GM18858 (cell line): ENCODE measurements around the gene MBOAT2.
"Not testable (repeated sequence)": the region's sequence is repeated elsewhere in the genome, so short reads cannot be mapped to it uniquely, and the experiment has no call there.

Experiments
- ATAC-seq: cut with Tn5 transposase; IDR thresholded peaks from one replicate; pipeline ENCODE4 v1.9.1; 2021; ENCODE audit not compliant: unreplicated experiment

Gene MBOAT2

GRCh38 chr2:8993902-8994278, 9.6 kb downstream of the MBOAT2 start:
- no peak for ATAC-seq

- ATAC-seq, result no peak
Measured at GRCh38 chr2:8993196-8993901, 10.1 kb downstream of the MBOAT2 start.

GRCh38 chr2:8992643-8993042, 10.8 kb downstream of the MBOAT2 start:
- no peak for ATAC-seq

- ATAC-seq, result no peak
Measured at GRCh38 chr2:8989536-8990079, 13.9 kb downstream of the MBOAT2 start.

GRCh38 chr2:8987410-8987809, 16.1 kb downstream of the MBOAT2 start:
- ATAC-seq, result no peak

GRCh38 chr2:8986327-8986976, 17.0 kb downstream of the MBOAT2 start:
- ATAC-seq, result no peak

DNA sequence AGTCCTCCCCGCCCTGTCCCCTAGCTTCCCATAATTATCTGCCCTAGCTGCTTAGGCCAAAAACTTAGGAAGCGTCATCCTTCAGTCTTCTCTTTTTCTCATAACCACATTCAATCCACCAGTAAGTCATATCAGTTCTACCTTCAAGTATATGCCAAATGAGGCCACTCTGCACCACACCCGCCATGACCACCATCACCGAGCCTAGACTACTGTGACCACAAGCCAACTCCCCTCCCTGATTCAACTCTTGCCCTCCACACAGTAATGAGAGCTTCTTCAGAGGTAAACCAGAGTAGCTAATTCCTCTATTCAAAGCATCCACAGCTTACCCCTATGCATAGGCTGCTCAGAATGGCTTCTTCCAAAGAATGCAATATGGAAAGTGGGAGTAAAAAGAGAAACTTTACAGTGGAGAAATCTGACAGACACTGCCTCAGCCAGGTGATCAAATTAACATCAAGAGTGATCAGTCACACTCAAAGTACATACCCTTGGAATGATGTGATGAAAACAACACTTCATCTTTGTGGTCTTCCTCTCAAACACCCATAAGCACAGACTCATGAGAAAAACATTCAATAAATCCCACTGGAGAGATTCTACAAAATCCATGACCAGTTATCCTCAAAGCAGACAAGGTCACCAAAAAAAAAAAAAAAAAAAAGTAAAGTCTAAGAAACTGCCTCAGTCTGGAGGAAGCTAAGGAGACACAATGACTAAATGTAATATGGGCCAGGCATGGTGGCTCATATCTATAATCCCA, 17.7 kb downstream of the MBOAT2 start:
- no peak for ATAC-seq

- ATAC-seq, result no peak
Measured at GRCh38 chr2:8984855-8985254, 18.6 kb downstream of the MBOAT2 start.

DNA sequence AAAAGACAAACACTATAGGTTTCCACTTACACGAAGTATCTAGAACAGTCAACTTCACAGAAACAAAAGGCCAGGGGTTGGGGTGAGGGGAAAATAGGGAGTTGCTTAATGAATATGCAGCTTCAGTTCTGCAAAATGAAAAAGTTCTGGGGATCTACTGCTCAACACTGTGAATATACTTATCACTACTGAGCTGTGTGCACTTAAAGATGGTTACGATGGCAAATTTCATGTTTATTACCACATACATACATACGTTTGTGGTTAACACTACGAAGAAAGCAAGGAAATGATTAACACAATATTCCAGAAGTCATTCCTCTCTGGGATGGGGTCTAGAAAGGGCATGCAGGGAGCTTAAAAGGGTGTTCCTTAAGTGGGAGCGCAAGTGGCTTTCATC, 19.3 kb downstream of the MBOAT2 start:
- ATAC-seq, result no peak

GRCh38 chr2:8983571-8983970, 19.9 kb downstream of the MBOAT2 start:
- no peak for ATAC-seq

- ATAC-seq, result no peak
Measured at GRCh38 chr2:8981876-8982275, 21.6 kb downstream of the MBOAT2 start.

- ATAC-seq, result no peak
Measured at GRCh38 chr2:8980096-8980495, 23.4 kb downstream of the MBOAT2 start.

GRCh38 chr2:8977758-8978157, 25.7 kb downstream of the MBOAT2 start:
- no peak for ATAC-seq

DNA sequence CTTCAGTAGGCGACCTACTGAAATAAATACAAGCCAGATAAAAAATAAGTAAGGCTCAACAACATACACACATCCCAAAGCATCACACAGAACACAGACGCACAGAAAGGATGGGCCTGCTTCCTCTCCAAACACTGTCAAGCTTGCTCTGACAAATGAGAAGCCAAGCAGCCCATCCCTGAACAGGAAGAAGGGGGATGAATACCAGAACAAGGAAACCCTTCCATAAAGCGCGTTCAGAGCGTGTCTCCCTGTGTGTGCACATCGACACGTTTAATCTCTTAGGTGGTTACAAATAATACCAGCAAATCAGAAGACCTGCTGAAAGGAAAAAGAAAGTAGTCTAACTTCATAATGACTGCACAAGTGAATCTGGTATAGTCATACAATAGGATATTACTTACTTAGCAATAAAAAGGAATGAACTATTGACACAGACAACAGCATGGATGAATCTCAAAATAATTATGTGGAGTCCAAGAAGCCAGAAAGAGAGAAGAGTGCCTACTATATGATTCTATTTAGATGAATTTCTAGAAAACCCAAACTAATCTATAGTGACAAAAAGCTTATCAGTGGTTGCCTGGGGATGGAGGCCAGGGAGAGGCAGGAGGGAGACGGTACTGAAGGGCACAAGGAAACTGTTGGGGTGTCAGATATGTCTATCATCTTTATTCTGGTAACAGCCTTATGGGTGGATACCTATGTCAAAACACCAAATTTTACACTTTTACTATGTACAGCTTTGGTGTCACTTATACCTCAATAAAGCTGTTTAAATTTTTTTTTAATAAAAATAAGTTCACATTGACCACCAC, 26.8 kb downstream of the MBOAT2 start:
- ATAC-seq, result no peak

GRCh38 chr2:8974016-8974415, 29.5 kb downstream of the MBOAT2 start:
- no peak for ATAC-seq

- not testable (repeated sequence) for ATAC-seq
Measured at GRCh38 chr2:8973017-8973416, 30.5 kb downstream of the MBOAT2 start.

- ATAC-seq, result not testable (repeated sequence)
Measured at GRCh38 chr2:8972535-8972934, 30.9 kb downstream of the MBOAT2 start.

- not testable (repeated sequence) for ATAC-seq
Measured at GRCh38 chr2:8969348-8969747, 34.1 kb downstream of the MBOAT2 start.

- no peak for ATAC-seq
Measured at GRCh38 chr2:8966123-8966908, 37.2 kb downstream of the MBOAT2 start.
